ENCODE data around the gene ZNF576.
A peak's percentile ranks its signal among the peaks of the same experiment; 100 is the strongest.

DNA sequence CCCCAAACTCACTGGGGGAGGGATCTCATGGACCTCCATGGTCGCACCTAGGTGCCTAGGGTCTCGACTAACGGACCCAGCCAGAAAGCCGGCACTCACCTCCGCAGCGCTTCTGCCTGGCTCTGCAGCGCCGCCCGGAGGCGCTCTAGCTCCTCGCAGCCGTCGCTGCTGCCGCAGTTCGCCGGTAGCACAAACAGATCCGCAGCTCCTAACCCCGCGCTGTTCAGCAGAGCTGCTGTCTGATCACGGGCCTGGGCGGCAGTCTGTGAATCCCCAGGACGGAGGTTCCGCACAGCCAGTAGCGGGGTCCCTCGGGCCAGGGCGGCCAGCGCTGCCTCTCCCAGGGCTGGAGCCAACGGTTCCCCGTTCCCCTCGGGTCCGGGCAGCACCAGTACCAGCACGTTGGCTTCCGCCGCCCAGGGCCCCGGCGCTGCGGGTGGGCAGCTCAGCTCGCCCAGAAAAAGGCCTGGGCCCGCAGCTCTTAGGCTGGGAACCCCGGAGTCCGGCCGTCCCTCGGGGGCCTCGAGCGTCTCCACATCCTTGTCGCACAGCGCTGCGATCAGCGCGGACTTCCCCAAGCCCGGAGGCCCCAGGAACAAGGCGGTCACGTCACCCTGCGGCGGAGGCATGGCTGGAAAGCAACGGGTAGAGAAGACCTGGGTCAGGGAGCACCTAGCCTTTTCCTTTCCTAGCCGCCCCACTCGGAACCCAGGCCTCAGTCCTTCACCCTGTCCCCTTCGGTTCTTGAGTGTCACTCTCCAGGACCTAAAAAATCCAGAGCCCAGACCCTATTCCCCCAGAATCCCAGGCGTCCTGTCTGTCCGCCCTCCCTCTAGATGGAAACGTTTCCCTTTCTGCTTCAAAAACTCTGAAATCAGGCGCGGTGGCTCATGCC lies 1.4 kb upstream of the ZNF576 start:
- TF ChIP-seq ZFX (CRISPR knock-in tag; IDR thresholded peaks at IDR 0.05) (peak; percentile 79), DNMT1 (IDR thresholded peaks at IDR 0.05) (no peak), EZH2 (IDR thresholded peaks at IDR 0.05; ENCODE audit: borderline replicate concordance, low read depth, low read length) (no peak), IRF2 (CRISPR knock-in tag; IDR thresholded peaks at IDR 0.05) (no peak), ZNF717 (CRISPR knock-in tag; IDR thresholded peaks at IDR 0.05) (no peak), YY1 (IDR thresholded peaks at IDR 0.05; ENCODE audit: borderline replicate concordance in 1 of 3, control insufficient read depth in 1 of 3, extremely low read depth in 1 of 3, insufficient read depth in 3 of 3, insufficient read length in 1 of 3, insufficient replicate concordance in 2 of 3, low read depth in 1 of 3, low read length in 2 of 3) (peak in 1 of 3 experiments; percentile 40), HDGF (IDR thresholded peaks at IDR 0.05) (no peak), GTF2F1 (IDR thresholded peaks at IDR 0.05; ENCODE audit: low read depth, low read length) (no peak), RBBP5 (IDR thresholded peaks at IDR 0.05; ENCODE audit: borderline replicate concordance, insufficient read depth, low read length, poor library complexity, severe bottlenecking) (no peak), U2AF2 (optimal IDR thresholded peaks at IDR 0.05; ENCODE audit: low read depth, low read length) (no peak)
- TF ChIP-seq, protein P1, sequence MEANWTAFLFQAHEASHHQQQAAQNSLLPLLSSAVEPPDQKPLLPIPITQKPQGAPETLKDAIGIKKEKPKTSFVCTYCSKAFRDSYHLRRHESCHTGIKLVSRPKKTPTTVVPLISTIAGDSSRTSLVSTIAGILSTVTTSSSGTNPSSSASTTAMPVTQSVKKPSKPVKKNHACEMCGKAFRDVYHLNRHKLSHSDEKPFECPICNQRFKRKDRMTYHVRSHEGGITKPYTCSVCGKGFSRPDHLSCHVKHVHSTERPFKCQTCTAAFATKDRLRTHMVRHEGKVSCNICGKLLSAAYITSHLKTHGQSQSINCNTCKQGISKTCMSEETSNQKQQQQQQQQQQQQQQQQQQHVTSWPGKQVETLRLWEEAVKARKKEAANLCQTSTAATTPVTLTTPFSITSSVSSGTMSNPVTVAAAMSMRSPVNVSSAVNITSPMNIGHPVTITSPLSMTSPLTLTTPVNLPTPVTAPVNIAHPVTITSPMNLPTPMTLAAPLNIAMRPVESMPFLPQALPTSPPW (CRISPR knock-in tag; IDR thresholded peaks at IDR 0.05) = no peak
